ENCODE data around the gene RELB.

The RELB gene

DNA sequence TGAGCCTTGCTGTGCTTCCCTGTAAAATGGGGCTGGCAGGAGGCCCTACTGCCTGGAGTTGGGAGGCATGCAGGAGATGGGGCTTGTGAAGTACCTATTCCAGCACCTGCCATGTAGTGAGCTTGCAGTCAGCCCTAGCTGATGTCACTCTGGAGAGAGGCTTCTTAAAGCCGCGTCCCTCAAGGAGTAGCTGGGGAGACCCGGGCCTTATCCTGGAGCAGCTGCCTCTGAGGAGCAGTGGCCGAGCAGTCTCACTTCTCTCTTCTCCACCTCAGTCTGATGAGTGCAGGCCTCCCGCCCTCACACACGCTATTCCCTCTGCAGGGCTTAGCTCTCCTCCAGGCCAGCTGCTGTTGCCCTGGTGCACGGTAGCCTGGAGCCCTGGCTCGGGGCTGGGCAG, 55.6 kb downstream of the RELB start:
- Histone ChIP-seq H3K9me3 (ENCODE audit: insufficient read depth, low read depth, low read length) (no peaks in the 10 kb centered on the region), H4K20me1 (ENCODE audit: insufficient read depth, low read length, poor library complexity, severe bottlenecking) (peaks cover 13% of the 10 kb centered on the region), H3K4me3 (ENCODE audit: low read length, poor library complexity, severe bottlenecking) (no peak overlapping the region), H2AFZ (ENCODE audit: low read length) (no peak overlapping the region), H3K9ac (ENCODE audit: low read depth, low read length, poor library complexity, severe bottlenecking) (no peak overlapping the region), H3F3A (ENCODE audit: low read depth) (no peaks in the 10 kb centered on the region), H3K4me2 (ENCODE audit: low read depth, low read length, poor library complexity, severe bottlenecking) (no peak overlapping the region), H3K4me1 (ENCODE audit: insufficient read depth, low read length, poor library complexity, severe bottlenecking) (no peaks in the 10 kb centered on the region), H3K36me3 (ENCODE audit: insufficient read depth, low read length) (peaks cover 95% of the 10 kb centered on the region; the same call in 1 of the 2 replicates), H3K27me3 (ENCODE audit: insufficient read depth, low read length, poor library complexity, severe bottlenecking) (no peaks in the 10 kb centered on the region), H3K9me2 (replicated peaks; ENCODE audit: low read depth, low read length) (no peaks in the 10 kb centered on the region), H3K79me2 (ENCODE audit: insufficient read depth, low read length) (peaks cover 4% of the 10 kb centered on the region; the same call in 1 of the 2 replicates)
- no peak for TF ChIP-seq CTCF (conservative IDR thresholded peaks at IDR 0.05; ENCODE audit: low read length)
- no peak for TF ChIP-seq EZH2phosphoT487 (IDR thresholded peaks at IDR 0.05; ENCODE audit: borderline replicate concordance)

- H3K9me2 ChIP-seq (replicated peaks; ENCODE audit: low read depth, low read length), result no peaks in the 10 kb centered on the region
- H3K36me3 ChIP-seq (ENCODE audit: insufficient read depth, low read length), result peaks cover 93% of the 10 kb centered on the region; the same call in 1 of the 2 replicates
- H3K4me2 ChIP-seq (ENCODE audit: low read depth, low read length, poor library complexity, severe bottlenecking), result no peak overlapping the region
- H3K9me3 ChIP-seq (ENCODE audit: insufficient read depth, low read depth, low read length), result no peaks in the 10 kb centered on the region
- no peaks in the 10 kb centered on the region for H3F3A ChIP-seq (ENCODE audit: low read depth)
- no peak overlapping the region for H3K4me3 ChIP-seq (ENCODE audit: low read length, poor library complexity, severe bottlenecking)
- no peak overlapping the region for H3K9ac ChIP-seq (ENCODE audit: low read depth, low read length, poor library complexity, severe bottlenecking)
- H3K4me1 ChIP-seq (ENCODE audit: insufficient read depth, low read length, poor library complexity, severe bottlenecking), result no peaks in the 10 kb centered on the region
- H3K79me2 ChIP-seq (ENCODE audit: insufficient read depth, low read length), result no peaks in the 10 kb centered on the region
- no peaks in the 10 kb centered on the region for H3K27me3 ChIP-seq (ENCODE audit: insufficient read depth, low read length, poor library complexity, severe bottlenecking)
- TF ChIP-seq CTCF (conservative IDR thresholded peaks at IDR 0.05; ENCODE audit: low read length) (no peak), EZH2phosphoT487 (IDR thresholded peaks at IDR 0.05; ENCODE audit: borderline replicate concordance) (no peak)
- H2AFZ ChIP-seq (ENCODE audit: low read length), result no peak overlapping the region
- peaks cover 8% of the 10 kb centered on the region for H4K20me1 ChIP-seq (ENCODE audit: insufficient read depth, low read length, poor library complexity, severe bottlenecking)
These were observed 56.2 kb downstream of the RELB start for GRCh38 chr19:45057444-45057843.

DNA sequence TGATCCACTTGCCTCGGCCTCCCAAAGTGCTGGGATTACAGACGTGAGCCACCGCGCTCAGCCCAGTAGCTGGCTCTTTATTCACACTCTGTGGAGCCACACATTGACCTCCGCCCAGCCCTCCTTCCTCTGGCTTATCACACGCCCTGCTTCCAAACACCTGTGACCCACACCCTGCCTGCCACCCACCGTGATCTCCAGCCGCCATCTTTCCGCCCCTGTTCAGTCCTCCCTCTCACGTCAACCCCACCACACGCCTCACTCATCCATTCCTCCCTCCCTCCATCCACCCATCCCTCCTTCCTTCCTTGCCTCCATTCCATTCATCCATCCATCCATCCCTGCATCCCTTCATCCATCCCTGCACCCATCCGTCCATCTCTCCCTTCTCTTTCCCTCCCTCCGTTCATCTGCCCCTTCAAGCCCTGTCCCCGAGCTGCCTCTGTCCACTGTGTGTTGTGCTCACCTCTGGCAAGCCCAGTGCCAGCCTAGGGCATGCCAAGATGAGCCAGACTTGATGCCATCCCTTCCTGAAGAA, 57.4 kb downstream of the RELB start:
- Histone ChIP-seq H3K36me3 (ENCODE audit: insufficient read depth, low read length) (peaks cover 90% of the 10 kb centered on the region; the same call in 1 of the 2 replicates), H3K4me2 (ENCODE audit: low read depth, low read length, poor library complexity, severe bottlenecking) (no peak overlapping the region), H3K4me1 (ENCODE audit: insufficient read depth, low read length, poor library complexity, severe bottlenecking) (no peaks in the 10 kb centered on the region), H3K9me3 (ENCODE audit: insufficient read depth, low read depth, low read length) (no peaks in the 10 kb centered on the region), H3F3A (ENCODE audit: low read depth) (no peaks in the 10 kb centered on the region), H3K9me2 (replicated peaks; ENCODE audit: low read depth, low read length) (no peaks in the 10 kb centered on the region), H2AFZ (ENCODE audit: low read length) (no peak overlapping the region), H3K4me3 (ENCODE audit: low read length, poor library complexity, severe bottlenecking) (no peak overlapping the region), H3K9ac (ENCODE audit: low read depth, low read length, poor library complexity, severe bottlenecking) (no peak overlapping the region), H4K20me1 (ENCODE audit: insufficient read depth, low read length, poor library complexity, severe bottlenecking) (peaks cover 8% of the 10 kb centered on the region), H3K27me3 (ENCODE audit: insufficient read depth, low read length, poor library complexity, severe bottlenecking) (no peaks in the 10 kb centered on the region), H3K79me2 (ENCODE audit: insufficient read depth, low read length) (no peaks in the 10 kb centered on the region)
- TF ChIP-seq CTCF (conservative IDR thresholded peaks at IDR 0.05; ENCODE audit: low read length), result no peak
- no peak for TF ChIP-seq EZH2phosphoT487 (IDR thresholded peaks at IDR 0.05; ENCODE audit: borderline replicate concordance)

Measured in Loucy (cell line).